GM18861 (cell line): ENCODE data around the gene TCTN3.
"Not testable (repeated sequence)": the region's sequence is repeated elsewhere in the genome, so short reads cannot be mapped to it uniquely, and the experiment has no call there.

Source experiments
- ATAC-seq: cut with Tn5 transposase; IDR thresholded peaks from one replicate; pipeline ENCODE4 v1.9.1; 2021; ENCODE audit not compliant: unreplicated experiment

TCTN3 gene

GRCh38 chr10:95688648-95689047 lies 5.1 kb downstream of the TCTN3 start:
- ATAC-seq, result no peak

- no peak for ATAC-seq
These were observed 9.8 kb downstream of the TCTN3 start for GRCh38 chr10:95683966-95684365.

DNA sequence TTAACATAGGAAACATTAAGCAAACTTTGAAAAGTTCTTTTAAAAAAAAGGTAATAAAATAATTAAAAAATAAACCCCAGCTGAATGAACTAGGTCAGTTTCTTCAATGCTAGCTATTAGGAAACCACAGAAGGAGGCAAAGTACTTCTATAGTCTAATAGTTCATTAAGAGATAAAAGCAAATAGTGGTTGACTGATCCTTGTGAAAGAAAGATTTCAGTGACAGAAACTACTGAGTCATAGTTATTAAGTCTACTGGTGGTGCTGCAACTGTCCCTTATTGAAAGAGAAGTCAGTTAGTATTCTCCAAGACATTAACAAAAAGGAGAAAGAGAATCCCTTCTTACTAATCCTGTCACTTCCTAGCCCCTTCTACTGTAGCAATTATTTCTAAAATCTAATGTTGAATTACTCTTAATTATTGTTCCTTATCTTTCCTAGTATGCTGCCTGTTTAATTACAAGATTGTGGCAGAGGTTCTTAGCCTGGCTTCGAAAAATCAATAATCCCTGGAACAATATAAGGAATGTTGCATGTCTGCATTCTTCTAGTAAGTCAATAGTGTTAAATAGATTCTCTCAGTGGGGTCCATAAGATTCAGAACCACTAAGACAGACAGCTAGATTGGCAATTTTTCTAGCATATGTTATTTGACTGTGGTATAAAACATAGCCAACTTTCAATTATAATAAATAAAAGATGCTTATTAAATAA lies 18.2 kb downstream of the TCTN3 start:
- no peak for ATAC-seq

GRCh38 chr10:95674643-95675042 lies 19.1 kb downstream of the TCTN3 start:
- no peak for ATAC-seq

DNA sequence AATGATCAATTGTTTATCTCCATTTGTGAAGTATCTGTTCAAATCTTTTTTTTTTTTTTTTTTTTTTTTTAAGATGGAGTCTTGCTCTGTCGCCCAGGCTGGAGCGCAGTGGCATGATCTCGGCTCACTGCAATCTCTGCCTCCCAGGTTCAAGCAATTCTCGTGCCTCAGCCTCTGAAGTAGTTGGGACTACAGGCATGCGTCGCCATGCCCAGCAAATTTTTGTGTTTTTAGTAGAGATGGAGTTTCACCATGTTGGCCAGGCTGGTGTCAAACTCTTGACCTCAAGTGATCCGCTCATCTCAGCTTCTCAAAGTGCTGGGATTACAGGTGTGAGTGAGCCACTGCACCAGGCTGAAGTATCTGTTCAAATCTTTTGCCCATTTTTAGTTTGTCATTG lies 21.1 kb downstream of the TCTN3 start:
- not testable (repeated sequence) for ATAC-seq

DNA sequence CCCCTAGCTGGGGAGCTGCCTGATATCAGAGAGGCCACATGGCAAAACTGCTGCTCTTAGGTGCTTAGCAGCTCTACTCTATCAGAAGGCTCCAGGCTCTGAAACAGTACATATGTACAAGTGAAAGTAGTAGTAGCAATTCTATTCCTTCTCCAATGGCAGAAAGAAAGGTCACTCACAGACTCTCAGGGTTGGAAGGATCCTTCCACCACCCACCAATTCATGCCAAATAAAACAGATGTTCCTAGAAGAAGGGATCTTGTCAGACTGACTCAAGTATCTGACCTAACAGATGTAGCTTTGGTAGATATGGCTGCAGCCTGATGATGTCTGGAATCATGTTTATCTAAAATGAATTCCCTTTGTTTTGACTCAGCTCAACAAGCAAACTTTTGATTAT lies 29.2 kb downstream of the TCTN3 start:
- ATAC-seq, result no peak

DNA sequence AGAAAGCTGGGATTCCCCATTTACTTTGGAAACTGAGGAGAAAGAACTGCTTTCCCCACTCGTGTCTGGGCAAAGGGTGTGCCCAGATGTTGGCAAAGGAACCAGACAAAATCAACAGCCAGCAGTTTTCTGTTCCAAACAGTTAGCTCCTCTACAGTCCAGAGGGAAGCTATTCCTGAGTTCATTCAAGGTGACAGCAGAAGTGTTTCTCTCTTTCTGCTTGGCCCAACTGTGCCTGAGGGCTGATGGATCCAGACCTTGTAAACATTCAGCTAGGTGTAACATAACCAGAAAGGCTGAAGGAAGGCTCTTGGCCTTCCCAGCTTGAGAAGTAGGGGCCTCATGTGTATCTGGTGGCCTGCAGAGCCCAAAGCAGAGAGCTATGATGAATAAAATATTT lies 30.2 kb downstream of the TCTN3 start:
- no peak for ATAC-seq

- no peak for ATAC-seq
These were observed 31.9 kb downstream of the TCTN3 start for GRCh38 chr10:95661818-95662217.

- no peak for ATAC-seq
These were observed 33.4 kb downstream of the TCTN3 start for GRCh38 chr10:95660283-95660682.

DNA sequence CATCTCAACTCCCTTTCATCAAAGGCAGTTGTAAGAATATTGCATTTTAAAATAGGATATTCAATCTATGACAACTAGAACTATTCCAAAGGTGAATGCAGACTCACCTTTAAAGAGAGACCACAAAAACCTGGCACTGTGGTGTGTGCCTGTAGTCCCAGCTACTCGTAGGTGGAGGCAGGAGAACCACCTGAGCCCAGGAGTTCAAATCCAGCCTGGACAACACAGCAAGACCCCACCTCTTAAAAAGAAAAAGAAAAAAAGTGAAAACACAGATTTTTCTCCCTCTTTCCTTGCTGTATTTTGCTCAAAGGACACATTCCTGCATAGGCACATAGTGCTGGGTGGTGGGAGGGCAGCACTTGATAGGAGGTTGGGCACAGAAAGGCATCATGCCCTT lies 36.5 kb downstream of the TCTN3 start:
- no peak for ATAC-seq

- peak; percentile 88 for ATAC-seq
These were observed 37.2 kb downstream of the TCTN3 start, which contains the start of gene ALDH18A1 for GRCh38 chr10:95656291-95657164. ALDH18A1 (minus strand) TSS chr10:95656711; CDS start chr10:95653377, 3,334 bp downstream.

- no peak for ATAC-seq
These were observed 38.0 kb downstream of the TCTN3 start for GRCh38 chr10:95655571-95656290.

DNA sequence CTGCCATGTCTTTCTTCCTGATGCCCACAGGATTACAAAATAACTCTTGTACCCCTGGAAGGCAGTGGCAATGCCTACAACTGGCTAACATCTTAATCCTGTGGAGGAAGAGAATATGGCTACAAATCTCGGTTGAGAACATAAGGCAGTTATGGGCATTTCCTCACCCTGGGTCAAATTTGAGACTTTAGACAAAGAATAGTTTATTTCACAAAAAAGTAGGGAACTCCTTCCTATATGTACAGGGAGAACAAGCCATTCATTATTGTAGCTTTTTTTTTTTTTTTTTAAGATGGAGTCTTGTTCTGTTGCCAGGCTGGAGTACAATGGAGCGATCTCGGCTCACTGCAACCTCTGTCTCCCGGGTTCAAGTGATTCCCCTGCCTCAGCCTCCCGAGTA lies 39.8 kb downstream of the TCTN3 start:
- ATAC-seq, result no peak

GRCh38 chr10:95651346-95652060 lies 42.2 kb downstream of the TCTN3 start:
- no peak for ATAC-seq

DNA sequence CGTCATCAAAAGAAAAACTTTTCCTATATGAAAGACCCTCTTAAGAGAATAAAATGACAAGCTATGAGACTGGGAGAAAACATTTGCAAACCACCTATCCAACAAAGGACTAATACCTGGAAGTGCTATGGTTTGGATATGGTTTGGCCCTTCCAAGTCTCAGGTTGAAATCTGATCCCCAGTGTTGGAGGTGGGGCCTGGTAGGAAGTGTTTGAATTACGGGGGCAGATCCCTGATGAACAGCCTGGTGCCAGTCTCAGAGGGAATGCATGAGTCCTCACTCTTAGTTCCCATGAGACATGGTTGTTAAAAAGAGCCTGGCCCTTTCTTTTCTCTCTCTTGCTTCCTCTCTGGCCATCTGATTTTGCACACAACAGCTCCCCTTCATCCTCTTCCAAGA lies 43.5 kb downstream of the TCTN3 start:
- no peak for ATAC-seq

DNA sequence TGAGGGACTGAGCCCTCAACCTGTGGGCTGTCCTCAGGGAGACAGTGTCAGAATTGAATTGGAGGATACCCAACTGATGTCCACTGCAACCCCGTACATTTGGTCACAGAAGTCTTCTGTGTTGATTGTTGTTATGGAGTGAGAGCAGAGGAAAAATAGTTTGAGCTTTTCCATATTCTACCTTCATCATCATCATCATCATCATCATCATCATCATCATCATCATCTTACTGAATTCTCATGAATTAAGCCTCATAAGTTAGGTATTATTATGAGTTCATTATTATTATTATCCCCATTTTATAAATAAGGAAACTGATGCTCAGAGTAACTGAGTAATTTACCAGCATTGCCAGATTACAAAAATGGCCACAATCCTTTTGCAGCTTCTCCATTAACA lies 45.6 kb downstream of the TCTN3 start:
- ATAC-seq, result no peak

GRCh38 chr10:95646160-95646559 lies 47.6 kb downstream of the TCTN3 start:
- no peak for ATAC-seq

DNA sequence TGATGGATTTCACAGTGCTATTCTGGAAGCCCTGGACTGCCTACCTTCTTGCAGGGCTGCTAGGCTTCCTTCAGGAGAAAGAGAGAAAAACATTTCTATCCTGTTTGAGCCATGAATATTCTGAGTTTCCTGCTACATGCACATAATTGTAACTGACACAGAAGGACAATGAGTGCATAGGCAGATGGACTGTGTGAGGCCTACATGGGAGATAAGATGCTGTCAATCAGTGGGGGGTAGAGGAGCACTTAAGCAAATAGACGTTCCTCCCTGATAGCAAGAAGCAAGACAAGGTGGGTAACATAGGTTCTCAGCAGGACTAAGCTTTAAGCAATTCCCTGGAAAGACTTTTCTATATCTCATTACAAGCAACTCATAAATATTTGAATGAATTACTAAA lies 48.8 kb downstream of the TCTN3 start:
- ATAC-seq, result no peak

DNA sequence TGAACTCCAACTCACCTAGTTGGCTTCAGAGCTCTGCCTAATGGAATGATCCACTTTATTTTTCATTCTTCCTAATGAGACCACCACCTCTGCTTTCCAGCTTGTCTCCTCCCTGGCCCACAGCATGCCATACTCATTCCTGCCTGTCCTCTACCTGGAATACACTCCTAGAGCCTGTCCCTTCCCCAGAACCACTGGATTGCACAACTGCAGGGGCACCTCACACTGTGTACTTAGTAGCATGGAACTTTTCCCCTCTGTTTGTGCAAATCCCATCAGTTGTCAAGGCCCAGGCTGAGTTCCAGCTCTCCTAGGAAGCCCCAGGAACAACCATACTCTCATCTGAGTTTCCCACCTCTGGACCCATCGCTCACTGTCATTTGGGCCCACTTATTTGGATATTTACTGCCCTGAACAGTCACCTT lies 52.8 kb downstream of the TCTN3 start:
- no peak for ATAC-seq

GRCh38 chr10:95637911-95638310 lies 55.8 kb downstream of the TCTN3 start:
- ATAC-seq, result no peak

DNA sequence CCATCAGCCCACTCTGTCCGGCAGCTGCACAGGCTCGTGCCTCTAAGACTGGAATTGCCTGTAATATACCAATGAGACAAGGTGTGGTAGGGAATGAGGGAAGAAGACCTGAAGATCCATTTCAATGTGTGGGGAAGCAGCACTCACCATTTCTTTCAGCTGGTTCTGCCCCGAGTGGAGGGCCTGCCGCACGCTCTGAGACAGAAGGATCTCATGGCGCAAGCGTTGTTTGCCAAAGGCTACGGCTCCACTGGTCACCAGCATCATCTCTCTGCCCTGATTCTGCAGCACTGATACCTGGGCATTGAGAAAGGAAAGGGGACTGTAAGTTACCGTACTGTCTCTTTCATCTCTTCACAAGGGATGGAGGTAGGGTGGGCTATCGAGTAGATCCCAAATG lies 56.6 kb downstream of the TCTN3 start:
- no peak for ATAC-seq
